Endodermal cell (in vitro differentiated cells): ENCODE data around the gene FPGS. TPM values are rescaled to one million over a fixed set of nuclear protein-coding genes. Genes with fewer than 3 reads are reported as not detected.

Source experiments
- DNase-seq: peaks from one replicate; pipeline ENCODE4 v3.0.0-alpha.2; 2017
- H3K27ac ChIP-seq: 2 replicates; pipeline ENCODE4 v1.5.1; 2013; ENCODE audit warnings: mild to moderate bottlenecking, low read depth, low read length, moderate library complexity
- H3K27me3 ChIP-seq: 2 replicates; pipeline ENCODE4 v1.6.1; 2013; ENCODE audit warnings: mild to moderate bottlenecking, low read length, moderate library complexity; ENCODE audit not compliant: insufficient read depth, control insufficient read depth, poor library complexity, severe bottlenecking
- H3K36me3 ChIP-seq: 2 replicates; pipeline ENCODE4 v1.7.0; 2013; ENCODE audit warnings: mild to moderate bottlenecking, low read length, moderate library complexity; ENCODE audit not compliant: control insufficient read depth, insufficient read depth
- H3K4me1 ChIP-seq: one replicate; pipeline ENCODE4 v1.7.0; 2013; ENCODE audit warnings: low read length; ENCODE audit not compliant: control insufficient read depth, insufficient read depth
- H3K4me3 ChIP-seq: 2 replicates; pipeline ENCODE4 v1.5.1; 2013; ENCODE audit warnings: mild to moderate bottlenecking, low read length, moderate library complexity
- H3K9ac ChIP-seq: 2 replicates; pipeline ENCODE4 v1.6.1; 2013; ENCODE audit warnings: mild to moderate bottlenecking, low read length, moderate library complexity; ENCODE audit not compliant: poor library complexity, severe bottlenecking; ENCODE audit errors: extremely low read depth
- H3K9me3 ChIP-seq: 2 replicates; pipeline ENCODE4 v1.6.1; 2013; ENCODE audit warnings: mild to moderate bottlenecking, low read length, moderate library complexity; ENCODE audit not compliant: control insufficient read depth
- H3K27ac Mint-ChIP-seq: 2 replicates; pipeline ENCODE4 v1.8.0; 2020; ENCODE audit warnings: mixed read lengths
- H3K27me3 Mint-ChIP-seq: 2 replicates; pipeline ENCODE4 v1.8.0; 2021; ENCODE audit warnings: mild to moderate bottlenecking, mixed read lengths; ENCODE audit not compliant: insufficient read depth
- H3K36me3 Mint-ChIP-seq: 2 replicates; pipeline ENCODE4 v1.8.0; 2020; ENCODE audit warnings: low read depth, mixed read lengths
- H3K4me1 Mint-ChIP-seq: 2 replicates; pipeline ENCODE4 v1.8.0; 2020; ENCODE audit warnings: mixed read lengths
- H3K4me3 Mint-ChIP-seq: 2 replicates; pipeline ENCODE4 v1.8.0; 2020; ENCODE audit warnings: mild to moderate bottlenecking, moderate library complexity, mixed read lengths
- H3K9me3 Mint-ChIP-seq: 2 replicates; pipeline ENCODE4 v1.8.0; 2020; ENCODE audit warnings: mild to moderate bottlenecking, mixed read lengths
- CTCF ChIP-seq: fragments of 200-600 bp; sonication (generic); conservative IDR thresholded peaks from 2 replicates; pipeline ENCODE4 v1.5.0; 2021; ENCODE audit warnings: antibody characterized with exemption, mild to moderate bottlenecking
- WGBS, 2 experiments: methylation state at CpG; one replicate each; pipeline versions ENCODE4 v1.1.5 to v1.1.7; 2013; ENCODE audit warnings: missing lambda C conversion rate in 2 of 2, mixed read lengths in 1 of 2; ENCODE audit not compliant: insufficient coverage in 1 of 2, insufficient read length in 1 of 2; 5-methylcytosine and 5-hydroxymethylcytosine counted together
- total RNA-seq, 2 donors: library from RNA; stranded (reverse); fragmentation: NEBNext Ultra II Directional in 1 of 2; extraction: Animal tissue kit (Norgen Biotek cat#: 25700) in 1 of 2; gene quantifications; 2 replicates in 1 of 2; 3 replicates in 1 of 2; pipeline ENCODE4 v1.2.1, GENCODE V29; 2021

The FPGS gene
- total RNA-seq, 2 donors from 2014 or later, result 75.2 to 76.4 TPM

GRCh38 chr9:127855522-127855921 is 52.8 kb downstream of the FPGS start:
- no peak overlapping the region for H3K9ac ChIP-seq
- Mint-ChIP-seq H3K27me3 (no peaks in the 10 kb centered on the region), H3K4me1 (peaks cover 14% of the 10 kb centered on the region), H3K27ac (peak overlapping the region; percentile 77), H3K4me3 (no peak overlapping the region), H3K9me3 (no peaks in the 10 kb centered on the region), H3K36me3 (no peaks in the 10 kb centered on the region)
- TF ChIP-seq CTCF, result no peak
- no peak overlapping the region for H3K27ac ChIP-seq
- no peaks in the 10 kb centered on the region for H3K27me3 ChIP-seq
- H3K9me3 ChIP-seq, result no peaks in the 10 kb centered on the region
- no peak for DNase-seq
- no peaks in the 10 kb centered on the region for H3K36me3 ChIP-seq
- no peak overlapping the region for H3K4me3 ChIP-seq
- H3K4me1 ChIP-seq, result no peaks in the 10 kb centered on the region
- WGBS, 2 experiments, result 92% methylated on average over 4 to 5 of the region's 5 CpGs

GRCh38 chr9:127856094-127856728 is 53.5 kb downstream of the FPGS start:
- no peaks in the 10 kb centered on the region for H3K27me3 Mint-ChIP-seq
- 84% methylated on average over 5 to 11 of the region's 11 CpGs for WGBS, 2 experiments
- Histone ChIP-seq H3K4me1 (no peaks in the 10 kb centered on the region), H3K27me3 (no peaks in the 10 kb centered on the region), H3K9ac (no peak overlapping the region), H3K4me3 (no peak overlapping the region), H3K36me3 (no peaks in the 10 kb centered on the region), H3K27ac (no peak overlapping the region), H3K9me3 (no peaks in the 10 kb centered on the region)
- peak overlapping the region; percentile 77 for H3K27ac Mint-ChIP-seq
- DNase-seq, result no peak
- TF ChIP-seq CTCF, result no peak
- H3K9me3 Mint-ChIP-seq, result no peaks in the 10 kb centered on the region
- no peaks in the 10 kb centered on the region for H3K36me3 Mint-ChIP-seq
- no peak overlapping the region for H3K4me3 Mint-ChIP-seq
- peaks cover 14% of the 10 kb centered on the region for H3K4me1 Mint-ChIP-seq

GRCh38 chr9:127856729-127857116 is 54.0 kb downstream of the FPGS start:
- 85 to 92% methylated on average over 7 to 8 of the region's 8 CpGs for WGBS, 2 experiments
- Histone ChIP-seq H3K36me3 (no peaks in the 10 kb centered on the region), H3K9me3 (no peaks in the 10 kb centered on the region), H3K9ac (no peak overlapping the region), H3K4me1 (no peaks in the 10 kb centered on the region), H3K27ac (no peak overlapping the region), H3K4me3 (no peak overlapping the region), H3K27me3 (no peaks in the 10 kb centered on the region)
- DNase-seq, result no peak
- H3K27ac Mint-ChIP-seq, result no peak overlapping the region
- no peak overlapping the region for H3K4me3 Mint-ChIP-seq
- H3K4me1 Mint-ChIP-seq, result peaks cover 14% of the 10 kb centered on the region
- no peaks in the 10 kb centered on the region for H3K27me3 Mint-ChIP-seq
- no peak for TF ChIP-seq CTCF
- H3K9me3 Mint-ChIP-seq, result no peaks in the 10 kb centered on the region
- no peaks in the 10 kb centered on the region for H3K36me3 Mint-ChIP-seq
